IPS-18a (cell line): Measurements from ENCODE around the gene KIAA2012.

Source experiments
- H3K27ac ChIP-seq: one replicate; pipeline ENCODE4 v1.5.1; 2013; ENCODE audit warnings: low read length
- H3K27me3 ChIP-seq: one replicate; pipeline ENCODE4 v1.6.1; 2013; ENCODE audit warnings: mild to moderate bottlenecking, low read length; ENCODE audit not compliant: control insufficient read depth, insufficient read depth
- H3K36me3 ChIP-seq: one replicate; pipeline ENCODE4 v1.6.1; 2013; ENCODE audit warnings: low read depth, low read length; ENCODE audit not compliant: control insufficient read depth
- H3K4me1 ChIP-seq: one replicate; pipeline ENCODE4 v1.6.1; 2013; ENCODE audit warnings: low read depth, low read length; ENCODE audit not compliant: control insufficient read depth
- H3K4me3 ChIP-seq: one replicate; pipeline ENCODE4 v1.5.1; 2013; ENCODE audit warnings: low read length
- H3K9ac ChIP-seq: one replicate; pipeline ENCODE4 v1.6.1; 2013; ENCODE audit warnings: mild to moderate bottlenecking, low read length, moderate library complexity
- H3K9me3 ChIP-seq: one replicate; pipeline ENCODE4 v1.6.1; 2013; ENCODE audit warnings: low read depth, low read length; ENCODE audit not compliant: control insufficient read depth

KIAA2012 gene

DNA sequence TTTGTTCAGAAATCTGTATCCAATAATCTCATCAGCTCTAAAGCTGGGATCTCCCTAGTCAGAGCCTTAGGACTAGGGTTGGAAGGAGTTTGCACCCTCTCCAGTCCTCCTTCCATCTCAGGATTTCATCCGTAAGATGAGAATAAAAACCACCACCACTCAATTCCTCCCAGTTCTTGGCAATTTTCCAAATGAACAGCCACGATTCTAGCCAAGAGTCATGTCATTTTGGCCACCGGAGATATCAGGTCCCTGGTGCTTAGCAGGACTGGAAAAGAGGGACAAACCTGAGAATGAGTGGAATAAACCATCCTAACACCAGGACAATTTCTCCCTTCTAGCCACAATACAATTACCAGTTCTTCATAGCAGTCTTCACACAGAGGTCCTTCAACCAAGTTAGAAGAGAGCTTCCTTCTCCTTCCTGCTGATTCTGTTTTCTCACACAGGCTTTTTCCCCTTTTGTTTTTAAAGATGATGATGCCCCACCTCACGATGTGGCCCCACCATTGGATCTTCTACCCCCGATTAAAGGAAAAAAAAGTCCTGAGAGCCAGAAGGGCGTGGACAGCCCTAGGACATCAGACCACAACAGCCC, 36.2 kb downstream of the KIAA2012 start:
- no peaks in the 10 kb centered on the region for H3K27me3 ChIP-seq
- H3K36me3 ChIP-seq: no peaks in the 10 kb centered on the region
- no peaks in the 10 kb centered on the region for H3K4me1 ChIP-seq
- H3K9ac ChIP-seq: no peak overlapping the region
- H3K27ac ChIP-seq: no peak overlapping the region
- no peaks in the 10 kb centered on the region for H3K9me3 ChIP-seq
- H3K4me3 ChIP-seq: no peak overlapping the region

DNA sequence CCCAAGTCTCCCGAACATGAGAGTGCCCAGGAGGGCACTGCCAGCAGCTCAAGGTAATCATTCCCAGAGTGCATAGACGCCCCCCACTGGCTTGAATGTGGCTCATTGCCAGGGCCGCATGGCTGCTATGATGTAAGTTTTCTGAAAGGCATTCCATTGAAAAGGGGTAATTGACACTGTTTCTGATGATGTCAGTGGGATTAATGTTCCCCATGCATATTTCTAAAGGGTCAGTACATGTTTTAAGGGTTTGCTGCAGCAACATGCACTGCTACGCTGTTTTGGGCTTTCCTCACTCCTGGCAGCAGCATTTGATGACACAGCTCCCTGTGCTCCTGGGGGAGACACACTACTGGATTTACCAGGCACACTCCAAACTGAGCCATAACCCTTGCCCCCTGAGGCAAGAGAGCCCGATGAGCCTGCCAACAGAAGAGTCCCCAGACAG, 36.7 kb downstream of the KIAA2012 start:
- no peaks in the 10 kb centered on the region for H3K9me3 ChIP-seq
- no peaks in the 10 kb centered on the region for H3K4me1 ChIP-seq
- H3K27me3 ChIP-seq: no peaks in the 10 kb centered on the region
- H3K9ac ChIP-seq: no peak overlapping the region
- H3K27ac ChIP-seq: no peak overlapping the region
- H3K4me3 ChIP-seq: no peak overlapping the region
- H3K36me3 ChIP-seq: no peaks in the 10 kb centered on the region

DNA sequence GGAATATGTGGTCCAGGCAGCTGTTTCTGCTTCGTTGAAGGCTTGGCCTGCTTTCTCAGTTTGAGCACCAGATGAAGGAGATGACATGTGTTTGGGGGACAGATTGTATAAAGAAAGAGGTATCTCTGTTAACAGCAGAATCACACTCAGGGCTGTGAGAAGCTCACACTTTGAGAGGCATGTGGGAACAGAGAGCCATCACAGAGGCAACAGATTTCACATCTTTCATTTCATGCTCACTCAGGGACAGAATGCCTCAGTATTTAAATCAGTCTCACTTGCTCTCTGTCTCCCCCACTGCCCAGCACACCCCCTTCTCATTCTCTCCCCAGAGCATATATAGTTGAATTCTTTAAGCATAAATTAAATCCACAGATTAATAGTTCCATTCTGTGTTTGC, 37.4 kb downstream of the KIAA2012 start:
- no peak overlapping the region for H3K27ac ChIP-seq
- H3K27me3 ChIP-seq: no peaks in the 10 kb centered on the region
- H3K9ac ChIP-seq: no peak overlapping the region
- H3K36me3 ChIP-seq: no peaks in the 10 kb centered on the region
- H3K4me1 ChIP-seq: no peaks in the 10 kb centered on the region
- H3K9me3 ChIP-seq: no peaks in the 10 kb centered on the region
- H3K4me3 ChIP-seq: no peak overlapping the region

DNA sequence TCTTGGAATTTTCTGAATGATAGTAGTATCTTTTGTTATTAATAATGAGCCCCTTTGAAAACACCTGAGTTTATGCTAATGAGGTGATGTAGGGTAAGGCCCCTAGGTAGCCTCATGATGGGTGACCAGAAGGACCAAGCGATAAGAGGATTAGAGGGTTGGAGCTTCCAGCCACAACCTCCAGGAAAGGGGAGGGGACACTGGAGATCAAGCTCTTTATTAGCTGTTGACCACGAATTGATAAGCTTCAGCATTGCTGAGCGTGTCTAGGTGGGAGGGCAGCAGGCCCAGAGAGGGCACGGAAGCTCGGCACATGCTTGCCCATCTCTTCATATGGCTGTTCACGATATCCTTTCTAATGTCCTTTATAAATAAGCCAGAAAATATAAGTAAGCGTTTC, 39.0 kb downstream of the KIAA2012 start:
- Histone ChIP-seq H3K4me3 (no peak overlapping the region), H3K4me1 (no peaks in the 10 kb centered on the region), H3K27me3 (no peaks in the 10 kb centered on the region), H3K36me3 (no peaks in the 10 kb centered on the region), H3K9ac (no peak overlapping the region), H3K9me3 (no peaks in the 10 kb centered on the region), H3K27ac (no peak overlapping the region)

DNA sequence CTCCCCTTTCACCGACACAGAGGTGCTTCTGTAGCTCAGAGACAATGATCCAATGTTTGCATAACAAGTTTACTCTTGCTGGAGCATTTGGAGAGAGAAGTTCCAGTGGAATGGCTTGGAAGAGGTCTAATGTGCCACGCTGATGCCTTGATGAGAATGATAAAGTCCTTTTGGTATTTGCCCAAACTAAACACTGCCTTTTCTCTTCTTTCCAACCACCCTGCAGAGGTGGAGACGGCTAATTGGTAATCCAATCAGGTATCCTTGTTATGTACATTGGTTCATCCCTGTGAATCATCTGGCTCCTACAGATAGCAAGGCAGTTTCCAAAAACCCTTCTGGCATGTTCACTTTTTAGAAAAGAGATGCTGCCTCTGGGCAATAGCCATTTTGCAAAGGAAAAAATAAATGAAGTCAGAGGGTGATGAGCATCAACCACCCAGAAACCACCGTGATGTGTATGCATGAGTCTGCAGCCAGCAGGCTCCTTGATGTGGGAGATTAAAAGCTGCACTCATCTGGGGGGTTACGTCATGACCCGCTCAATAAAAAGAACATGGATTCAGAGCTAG, 40.6 kb downstream of the KIAA2012 start:
- Histone ChIP-seq H3K27me3 (no peaks in the 10 kb centered on the region), H3K9me3 (no peaks in the 10 kb centered on the region), H3K4me1 (no peaks in the 10 kb centered on the region), H3K27ac (no peak overlapping the region), H3K9ac (no peak overlapping the region), H3K4me3 (no peak overlapping the region), H3K36me3 (no peaks in the 10 kb centered on the region)

DNA sequence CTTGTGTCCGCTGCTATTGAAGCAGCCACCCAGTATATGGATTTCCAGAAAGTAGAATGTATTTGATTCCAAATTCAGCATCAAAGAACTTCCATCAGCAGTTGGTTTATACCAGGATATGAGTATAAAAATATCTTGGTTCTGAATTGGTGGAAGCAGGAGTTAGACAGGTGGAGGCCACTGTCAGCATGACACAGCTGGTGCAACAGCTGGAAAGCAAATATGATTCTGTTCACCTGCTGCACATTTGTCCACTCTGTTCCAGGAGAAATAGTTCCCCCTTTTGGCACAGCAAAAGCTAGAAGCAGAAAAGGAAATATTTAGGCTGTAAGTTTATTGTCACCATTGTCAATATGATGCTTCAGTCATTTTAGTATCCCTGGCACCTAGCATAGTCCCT, 41.2 kb downstream of the KIAA2012 start:
- Histone ChIP-seq H3K9ac (no peak overlapping the region), H3K4me1 (no peaks in the 10 kb centered on the region), H3K27me3 (no peaks in the 10 kb centered on the region), H3K9me3 (no peaks in the 10 kb centered on the region), H3K4me3 (no peak overlapping the region), H3K36me3 (no peaks in the 10 kb centered on the region), H3K27ac (no peak overlapping the region)

DNA sequence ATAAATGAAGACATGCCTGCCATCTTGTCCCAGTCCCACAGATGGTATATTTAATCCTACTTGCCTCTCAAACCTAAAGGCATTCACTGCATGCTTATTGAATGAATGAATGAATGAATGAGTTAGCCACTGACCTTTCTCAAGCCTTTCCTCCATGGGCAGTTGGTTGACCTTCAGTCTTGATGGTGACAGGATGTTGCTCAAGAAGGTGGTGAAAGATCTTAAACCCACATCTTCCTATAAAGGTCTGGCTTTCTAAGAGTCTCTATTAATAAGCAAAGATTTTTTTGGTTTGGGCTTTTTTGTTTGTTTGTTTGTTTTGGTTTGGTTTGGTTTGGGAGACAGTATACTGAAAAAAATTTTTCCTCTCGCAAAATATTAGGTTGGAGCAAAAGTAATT, 41.7 kb downstream of the KIAA2012 start:
- H3K27me3 ChIP-seq: no peaks in the 10 kb centered on the region
- H3K9me3 ChIP-seq: no peaks in the 10 kb centered on the region
- H3K4me1 ChIP-seq: no peaks in the 10 kb centered on the region
- no peak overlapping the region for H3K4me3 ChIP-seq
- H3K9ac ChIP-seq: no peak overlapping the region
- H3K36me3 ChIP-seq: no peaks in the 10 kb centered on the region
- no peak overlapping the region for H3K27ac ChIP-seq

DNA sequence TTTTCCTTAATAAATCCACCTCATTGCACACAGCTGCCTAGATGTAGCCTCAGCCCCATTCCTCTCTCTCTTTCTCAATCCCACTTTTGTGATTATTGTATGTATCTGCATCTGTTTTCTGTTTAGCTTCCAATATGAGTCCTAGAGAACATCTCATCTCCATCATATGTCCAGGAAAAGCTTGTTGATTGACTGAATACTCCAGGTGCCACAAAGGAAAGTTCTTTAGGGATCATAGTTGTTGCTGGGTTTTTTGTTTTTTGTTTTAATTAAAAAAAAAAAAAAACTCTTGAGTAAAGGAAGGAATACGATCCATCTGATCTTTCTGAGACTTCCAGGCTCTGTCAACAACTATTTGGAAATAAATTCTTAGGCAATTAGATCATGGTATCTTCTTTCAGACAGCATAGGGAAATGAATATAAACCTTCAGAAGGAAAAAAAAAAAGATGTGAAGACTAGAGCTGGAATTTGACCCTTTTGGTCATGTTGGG, 42.5 kb downstream of the KIAA2012 start:
- Histone ChIP-seq H3K9ac (no peak overlapping the region), H3K4me3 (no peak overlapping the region), H3K9me3 (no peaks in the 10 kb centered on the region), H3K4me1 (no peaks in the 10 kb centered on the region), H3K36me3 (no peaks in the 10 kb centered on the region), H3K27me3 (no peaks in the 10 kb centered on the region), H3K27ac (no peak overlapping the region)

DNA sequence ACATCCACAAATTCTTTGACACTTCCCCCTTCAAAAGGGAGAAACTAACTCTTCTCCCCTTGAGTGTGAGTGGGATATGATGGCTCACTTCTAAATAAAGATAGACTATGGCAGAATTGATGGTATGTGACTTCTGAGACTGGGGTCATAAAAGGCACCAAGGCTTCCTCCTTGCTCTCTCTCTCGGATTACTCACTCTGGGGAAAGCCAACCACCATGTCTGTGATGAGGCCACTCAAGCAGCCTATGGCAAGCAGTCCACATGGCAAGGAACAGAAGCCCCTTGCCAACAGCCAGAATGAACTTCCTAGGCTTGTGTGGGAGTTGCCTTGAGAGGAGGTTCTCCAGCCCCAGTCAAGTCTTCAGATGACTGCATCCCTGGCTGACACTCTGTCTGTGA, 43.6 kb downstream of the KIAA2012 start:
- no peak overlapping the region for H3K9ac ChIP-seq
- no peaks in the 10 kb centered on the region for H3K36me3 ChIP-seq
- H3K27ac ChIP-seq: no peak overlapping the region
- H3K4me3 ChIP-seq: no peak overlapping the region
- H3K27me3 ChIP-seq: no peaks in the 10 kb centered on the region
- H3K9me3 ChIP-seq: no peaks in the 10 kb centered on the region
- H3K4me1 ChIP-seq: no peaks in the 10 kb centered on the region

DNA sequence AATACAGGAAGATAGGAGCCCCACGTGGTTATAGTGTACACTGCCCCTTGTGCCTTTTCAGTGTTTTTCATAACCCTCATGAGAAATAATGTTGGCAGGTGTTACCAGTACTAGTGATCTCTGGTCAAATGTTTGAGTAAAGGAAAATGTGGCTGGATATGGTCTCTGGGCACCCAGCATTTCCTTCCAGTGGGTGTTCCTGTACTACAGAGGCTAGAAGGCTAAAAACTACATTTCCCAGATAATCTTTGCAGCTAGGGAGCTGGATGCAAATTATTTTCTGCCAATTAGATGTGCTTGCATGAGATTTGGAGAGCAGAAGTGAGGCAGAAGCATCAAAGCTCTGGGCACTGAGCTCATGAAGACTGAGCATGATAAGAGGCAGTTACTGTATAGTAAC, 45.1 kb downstream of the KIAA2012 start:
- Histone ChIP-seq H3K27me3 (no peaks in the 10 kb centered on the region), H3K4me1 (peaks cover 2% of the 10 kb centered on the region), H3K4me3 (no peak overlapping the region), H3K9ac (no peak overlapping the region), H3K27ac (no peak overlapping the region), H3K36me3 (no peaks in the 10 kb centered on the region), H3K9me3 (no peaks in the 10 kb centered on the region)

DNA sequence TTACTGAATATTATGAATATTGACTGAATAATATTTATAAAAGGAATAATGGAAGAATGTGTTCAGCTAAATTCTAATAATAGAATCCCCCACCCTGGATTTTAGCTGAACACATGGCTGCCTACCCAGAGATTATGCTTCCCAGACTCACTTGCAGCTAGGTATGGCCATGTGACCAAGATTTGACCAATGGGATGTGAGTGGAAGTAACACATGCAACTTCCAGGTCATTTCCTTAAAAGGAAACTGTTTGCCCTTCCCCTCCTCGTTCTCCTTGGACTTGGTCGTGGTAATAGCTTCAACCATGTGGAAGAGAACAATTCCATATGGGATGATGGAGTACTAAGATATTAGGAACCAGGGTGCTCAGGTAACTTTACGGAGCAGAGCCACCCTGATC, 47.8 kb downstream of the KIAA2012 start:
- H3K9me3 ChIP-seq: no peaks in the 10 kb centered on the region
- H3K4me3 ChIP-seq: no peak overlapping the region
- H3K36me3 ChIP-seq: no peaks in the 10 kb centered on the region
- no peak overlapping the region for H3K9ac ChIP-seq
- H3K27me3 ChIP-seq: no peaks in the 10 kb centered on the region
- H3K4me1 ChIP-seq: peaks cover 5% of the 10 kb centered on the region
- no peak overlapping the region for H3K27ac ChIP-seq

DNA sequence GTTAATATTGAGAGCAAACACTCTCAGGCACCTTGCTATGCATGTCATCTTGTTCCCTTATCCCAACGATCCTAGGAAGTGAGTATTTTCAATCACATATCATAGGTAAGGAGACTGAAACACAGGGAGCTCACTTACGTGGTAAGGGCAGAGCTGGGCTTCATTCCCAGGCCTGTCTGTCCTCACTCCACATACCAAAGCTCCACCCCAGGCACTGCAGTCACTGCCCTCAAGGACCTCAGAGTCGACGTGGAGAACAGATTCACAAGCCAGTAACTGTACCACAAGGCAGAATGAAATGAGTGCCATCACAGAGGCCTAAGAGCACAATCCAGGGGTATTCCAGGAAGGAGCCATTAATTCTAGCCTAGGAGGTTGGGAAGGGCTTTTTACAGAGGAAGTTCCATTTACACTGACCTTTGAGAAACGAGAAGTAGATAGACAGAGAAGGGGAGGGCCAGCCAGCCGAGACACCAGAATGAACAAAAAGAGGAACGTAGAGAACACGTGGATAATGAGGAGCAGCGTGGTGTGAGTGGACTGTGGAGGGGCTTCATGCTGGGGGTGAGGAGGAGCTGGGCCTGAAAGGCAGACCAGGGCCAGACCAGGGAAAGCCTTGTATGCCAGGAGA, 48.6 kb downstream of the KIAA2012 start:
- Histone ChIP-seq H3K27me3 (no peaks in the 10 kb centered on the region), H3K36me3 (no peaks in the 10 kb centered on the region), H3K9me3 (no peaks in the 10 kb centered on the region), H3K27ac (no peak overlapping the region), H3K9ac (no peak overlapping the region), H3K4me3 (no peak overlapping the region), H3K4me1 (peaks cover 5% of the 10 kb centered on the region)
